ENCODE data around the gene PEAK3.

PEAK3 gene

DNA sequence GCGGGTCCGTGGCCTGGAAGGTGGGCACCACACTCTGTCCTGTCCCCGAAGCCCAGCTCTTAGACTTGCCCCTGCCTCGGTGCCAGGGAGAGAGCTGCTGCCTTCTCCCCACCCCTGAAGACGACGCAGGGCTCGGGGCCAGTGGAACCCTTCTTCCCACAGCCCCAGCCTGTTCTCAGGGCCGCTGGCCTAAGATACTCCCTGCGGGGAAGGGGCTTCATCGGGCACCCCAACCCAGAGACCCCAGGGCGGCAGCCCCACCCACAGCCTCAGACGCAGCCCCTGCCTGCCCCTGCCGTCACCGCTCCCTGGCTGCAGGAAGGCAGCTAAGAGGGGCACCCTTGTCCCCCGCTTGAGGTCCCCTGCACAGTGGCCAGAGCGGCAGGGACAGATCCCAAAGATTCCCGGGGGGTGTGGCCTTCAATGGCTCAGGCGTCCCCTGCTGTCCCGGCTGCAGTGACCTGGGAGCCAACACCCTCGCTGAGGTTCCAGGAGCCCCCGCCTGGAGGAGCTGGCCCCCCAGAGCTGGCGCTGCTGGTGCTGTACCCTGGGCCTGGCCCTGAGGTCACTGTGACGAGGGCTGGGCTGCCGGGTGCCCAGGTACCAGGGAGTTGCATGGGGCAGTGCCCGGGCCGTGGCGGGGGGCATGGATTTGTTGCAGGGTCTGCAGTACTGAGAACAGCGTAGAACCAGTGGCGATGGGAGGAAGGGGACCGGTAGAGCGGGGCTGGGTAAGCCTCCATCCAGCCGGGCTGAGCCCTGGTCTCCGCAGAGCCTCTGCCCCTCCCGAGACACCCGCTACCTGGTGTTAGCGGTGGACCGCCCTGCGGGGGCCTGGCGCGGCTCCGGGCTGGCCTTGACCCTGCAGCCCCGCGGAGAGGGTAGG is 31.9 kb downstream of the PEAK3 start:
- no peak for DNase-seq (ENCODE audit: low read depth, low spot score)

DNA sequence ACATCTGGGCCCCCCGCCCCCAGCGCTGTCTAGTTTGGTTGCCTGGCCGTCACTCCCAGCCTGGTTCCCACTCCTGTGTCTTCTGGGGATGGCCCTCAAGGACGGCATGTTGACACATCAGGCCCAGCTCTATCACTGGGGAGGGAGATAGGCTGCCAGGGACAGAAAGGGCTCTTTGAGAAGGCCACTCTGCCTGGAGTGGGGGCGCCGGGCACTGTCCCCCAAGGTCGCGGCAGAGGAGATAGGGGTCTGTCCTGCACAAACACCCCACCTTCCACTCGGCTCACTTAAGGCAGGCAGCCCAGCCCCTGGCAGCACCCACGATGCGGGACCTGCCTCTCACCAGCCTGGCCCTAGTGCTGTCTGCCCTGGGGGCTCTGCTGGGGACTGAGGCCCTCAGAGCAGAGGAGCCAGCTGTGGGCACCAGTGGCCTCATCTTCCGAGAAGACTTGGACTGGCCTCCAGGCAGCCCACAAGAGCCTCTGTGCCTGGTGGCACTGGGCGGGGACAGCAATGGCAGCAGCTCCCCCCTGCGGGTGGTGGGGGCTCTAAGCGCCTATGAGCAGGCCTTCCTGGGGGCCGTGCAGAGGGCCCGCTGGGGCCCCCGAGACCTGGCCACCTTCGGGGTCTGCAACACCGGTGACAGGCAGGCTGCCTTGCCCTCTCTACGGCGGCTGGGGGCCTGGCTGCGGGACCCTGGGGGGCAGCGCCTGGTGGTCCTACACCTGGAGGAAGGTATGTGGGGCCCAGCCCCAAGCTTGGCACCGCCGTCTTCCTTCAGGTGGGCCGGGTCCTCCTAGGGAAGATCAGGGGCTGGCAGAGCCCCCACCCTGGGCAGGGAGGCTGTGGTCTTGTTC is 32.7 kb downstream of the PEAK3 start, which contains the start of gene AMH:
AMH (plus strand) TSS at position 314 of the 857 bp plus-strand sequence; CDS start at position 324, 10 bp downstream.
- DNase-seq (ENCODE audit: low read depth, low spot score) = no peak

DNA sequence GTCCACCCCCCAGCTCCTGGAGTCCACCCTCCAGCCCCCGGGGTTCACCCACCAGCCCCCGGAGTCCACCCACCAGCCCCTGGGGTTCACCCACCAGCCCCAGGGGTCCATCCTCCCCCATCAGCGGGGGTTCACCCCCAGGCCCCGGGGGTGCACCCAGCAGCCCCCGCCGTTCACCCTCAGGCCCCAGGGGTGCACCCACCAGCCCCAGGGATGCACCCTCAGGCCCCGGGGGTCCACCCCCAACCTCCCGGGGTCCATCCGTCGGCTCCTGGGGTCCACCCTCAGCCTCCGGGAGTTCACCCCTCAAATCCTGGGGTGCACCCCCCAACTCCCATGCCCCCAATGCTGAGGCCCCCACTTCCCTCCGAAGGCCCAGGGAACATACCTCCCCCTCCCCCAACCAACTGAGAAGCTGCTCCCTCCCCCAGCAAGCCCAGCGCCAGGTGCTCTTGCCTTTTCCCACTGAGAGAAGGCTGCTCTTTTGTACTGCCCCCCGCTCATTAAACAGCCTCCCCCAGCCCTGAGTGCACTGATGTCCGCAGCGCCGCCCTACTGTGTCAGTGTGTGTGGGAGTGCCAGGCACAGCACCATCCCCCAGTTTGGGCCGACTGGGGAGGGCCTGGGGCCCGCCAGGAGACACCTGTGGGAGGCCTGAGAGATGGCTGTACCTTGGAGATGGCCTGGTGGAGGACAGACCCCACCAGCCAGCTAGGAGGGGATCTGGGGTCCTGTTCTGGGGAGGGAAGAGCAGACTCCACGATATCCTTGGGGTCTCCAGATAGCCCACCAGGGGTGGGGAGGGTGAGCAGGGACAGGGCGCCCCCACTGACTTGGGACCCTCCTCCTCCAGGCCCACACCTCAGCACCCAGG is 33.6 kb downstream of the PEAK3 start:
- no peak for DNase-seq (ENCODE audit: low read depth, low spot score)

DNA sequence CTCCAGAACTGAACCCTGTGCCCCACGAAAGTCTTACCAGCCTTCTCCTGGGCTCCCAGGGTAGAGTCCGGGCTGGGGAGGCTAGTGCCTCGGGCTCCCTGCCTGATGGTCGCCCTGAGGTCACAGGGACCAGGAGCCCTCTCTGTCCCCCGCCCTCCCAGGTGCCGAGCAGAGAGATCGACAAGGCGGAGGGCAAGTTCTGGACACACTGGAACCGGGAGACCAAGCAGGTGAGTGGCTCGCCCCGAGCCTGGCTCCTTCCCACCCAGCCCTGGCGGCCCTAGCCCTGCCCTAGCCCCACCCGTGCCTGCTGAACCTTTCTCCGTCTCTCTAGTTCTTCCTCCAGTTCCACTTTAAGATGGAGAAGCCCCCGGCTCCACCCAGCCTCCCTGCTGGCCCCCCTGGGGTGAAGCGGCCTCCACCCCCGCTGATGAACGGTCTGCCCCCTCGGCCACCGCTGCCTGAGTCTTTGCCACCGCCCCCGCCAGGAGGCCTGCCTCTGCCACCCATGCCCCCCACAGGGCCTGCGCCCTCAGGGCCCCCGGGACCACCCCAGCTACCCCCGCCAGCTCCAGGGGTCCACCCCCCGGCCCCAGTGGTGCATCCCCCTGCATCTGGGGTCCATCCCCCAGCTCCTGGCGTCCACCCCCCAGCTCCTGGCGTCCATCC is 34.4 kb downstream of the PEAK3 start:
- DNase-seq (ENCODE audit: low read depth, low spot score) = no peak

GRCh38 chr19:2246801-2247361 is 35.1 kb downstream of the PEAK3 start:
- DNase-seq (ENCODE audit: low read depth, low spot score) = no peak

- DNase-seq (ENCODE audit: low read depth, low spot score) = no peak
Observed at GRCh38 chr19:2246014-2246620, 35.9 kb downstream of the PEAK3 start.

GRCh38 chr19:2245273-2245672 is 36.7 kb downstream of the PEAK3 start:
- DNase-seq (ENCODE audit: low read depth, low spot score) = no peak

GRCh38 chr19:2244486-2244885 is 37.5 kb downstream of the PEAK3 start:
- DNase-seq (ENCODE audit: low read depth, low spot score) = no peak

- DNase-seq (ENCODE audit: low read depth, low spot score) = no peak
Observed at GRCh38 chr19:2244125-2244411, 37.9 kb downstream of the PEAK3 start.

DNA sequence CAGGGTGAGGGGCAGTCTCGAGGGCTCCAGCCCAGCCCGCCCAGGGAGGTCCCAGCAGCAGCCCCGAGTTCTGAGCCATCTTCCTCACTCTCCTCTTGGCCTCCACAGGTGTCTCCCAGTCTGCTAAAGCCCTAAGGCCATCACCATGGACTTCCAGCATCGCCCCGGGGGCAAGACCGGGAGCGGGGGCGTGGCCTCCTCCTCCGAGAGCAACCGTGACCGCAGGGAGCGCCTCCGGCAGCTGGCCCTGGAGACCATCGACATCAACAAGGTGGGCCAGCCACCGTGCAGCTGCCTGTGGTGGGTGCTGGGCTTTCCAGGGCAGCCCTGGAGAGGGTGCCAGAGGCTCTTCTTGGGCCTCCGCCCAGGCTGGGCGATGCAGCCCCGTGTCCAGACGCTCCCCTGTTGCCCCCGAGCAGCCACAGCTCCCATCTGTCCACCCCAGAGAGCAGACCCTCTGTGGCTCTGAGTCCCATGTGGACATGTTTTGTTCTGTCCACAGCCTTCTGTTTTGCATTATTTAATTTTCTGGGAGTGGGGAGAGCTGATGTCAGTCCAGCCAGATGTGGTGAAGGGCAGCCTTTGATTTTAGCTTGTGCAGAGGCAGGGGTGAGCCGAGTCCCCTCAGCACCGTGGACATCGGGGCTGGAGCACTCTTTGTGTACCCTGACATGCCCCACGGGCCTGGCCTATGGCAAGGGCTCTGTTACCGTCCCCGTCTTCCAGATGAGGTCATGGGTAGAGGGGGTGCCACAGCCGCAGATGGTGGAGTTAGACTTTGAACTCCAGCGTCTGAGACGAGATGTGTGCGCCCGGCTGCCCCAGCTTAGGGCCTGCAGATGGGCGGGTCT is 38.5 kb downstream of the PEAK3 start:
- DNase-seq (ENCODE audit: low read depth, low spot score) = no peak

DNA sequence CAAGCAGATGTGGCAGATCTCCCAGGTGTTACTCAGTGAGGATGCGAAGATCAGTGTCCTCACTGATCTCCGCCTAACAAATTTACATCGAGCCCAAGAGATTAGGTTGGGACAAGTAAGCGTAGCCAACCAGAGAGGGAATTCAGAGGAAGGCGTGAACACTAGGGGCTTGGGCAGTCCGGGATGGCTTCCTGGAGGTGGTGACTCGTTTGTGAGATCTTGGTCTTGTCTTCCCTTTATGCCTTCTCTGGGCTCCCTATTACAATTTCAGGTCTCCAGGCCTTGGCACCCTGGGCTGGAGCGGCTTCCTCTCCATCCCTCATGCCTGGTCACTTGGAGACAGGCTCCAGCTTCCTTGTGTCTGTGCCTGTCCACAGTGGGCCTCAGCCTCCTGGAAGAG is 39.2 kb downstream of the PEAK3 start:
- DNase-seq (ENCODE audit: low read depth, low spot score) = no peak

- no peak for DNase-seq (ENCODE audit: low read depth, low spot score)
Observed at GRCh38 chr19:2242092-2242537, 39.9 kb downstream of the PEAK3 start.

GRCh38 chr19:2240881-2241760 is 40.9 kb downstream of the PEAK3 start:
- no peak for DNase-seq (ENCODE audit: low read depth, low spot score)

GRCh38 chr19:2239771-2240770 is 41.9 kb downstream of the PEAK3 start:
- no peak for DNase-seq (ENCODE audit: low read depth, low spot score)

DNA sequence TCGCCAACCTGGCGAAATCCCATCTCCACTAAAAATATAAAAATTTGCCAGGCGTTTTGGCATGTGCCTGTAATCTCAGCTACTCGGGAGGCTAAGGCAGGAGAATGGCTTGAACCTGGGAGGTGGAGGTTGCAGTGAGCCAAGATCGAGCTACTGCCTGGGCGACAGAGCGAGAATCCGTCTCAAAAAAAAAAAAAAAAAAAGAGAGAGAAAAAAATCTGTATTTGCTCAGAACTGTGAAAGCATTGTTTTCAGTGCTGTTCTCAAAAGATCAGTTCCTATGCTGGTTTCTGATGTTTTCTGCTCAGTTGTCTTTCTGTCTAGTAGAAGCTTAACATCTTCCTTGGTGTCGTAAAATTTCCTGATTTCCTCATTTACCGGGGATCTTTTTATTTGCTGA is 42.8 kb downstream of the PEAK3 start:
- DNase-seq (ENCODE audit: low read depth, low spot score) = no peak

DNA sequence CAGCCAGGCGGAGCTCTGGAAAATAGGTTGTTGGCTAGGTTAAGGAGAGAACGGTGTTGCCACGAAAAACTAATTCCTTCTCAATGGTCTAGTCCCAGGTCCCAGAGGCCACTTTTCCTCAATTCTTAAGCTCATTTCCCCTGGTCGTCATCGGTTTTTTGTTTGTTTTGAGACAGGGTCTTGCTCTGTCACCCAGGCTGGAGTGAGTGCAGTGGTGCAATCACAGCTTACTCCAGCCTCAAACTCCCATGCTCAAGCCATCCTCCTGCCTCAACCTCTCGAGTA is 44.2 kb downstream of the PEAK3 start:
- no peak for DNase-seq (ENCODE audit: low read depth, low spot score)

DNA sequence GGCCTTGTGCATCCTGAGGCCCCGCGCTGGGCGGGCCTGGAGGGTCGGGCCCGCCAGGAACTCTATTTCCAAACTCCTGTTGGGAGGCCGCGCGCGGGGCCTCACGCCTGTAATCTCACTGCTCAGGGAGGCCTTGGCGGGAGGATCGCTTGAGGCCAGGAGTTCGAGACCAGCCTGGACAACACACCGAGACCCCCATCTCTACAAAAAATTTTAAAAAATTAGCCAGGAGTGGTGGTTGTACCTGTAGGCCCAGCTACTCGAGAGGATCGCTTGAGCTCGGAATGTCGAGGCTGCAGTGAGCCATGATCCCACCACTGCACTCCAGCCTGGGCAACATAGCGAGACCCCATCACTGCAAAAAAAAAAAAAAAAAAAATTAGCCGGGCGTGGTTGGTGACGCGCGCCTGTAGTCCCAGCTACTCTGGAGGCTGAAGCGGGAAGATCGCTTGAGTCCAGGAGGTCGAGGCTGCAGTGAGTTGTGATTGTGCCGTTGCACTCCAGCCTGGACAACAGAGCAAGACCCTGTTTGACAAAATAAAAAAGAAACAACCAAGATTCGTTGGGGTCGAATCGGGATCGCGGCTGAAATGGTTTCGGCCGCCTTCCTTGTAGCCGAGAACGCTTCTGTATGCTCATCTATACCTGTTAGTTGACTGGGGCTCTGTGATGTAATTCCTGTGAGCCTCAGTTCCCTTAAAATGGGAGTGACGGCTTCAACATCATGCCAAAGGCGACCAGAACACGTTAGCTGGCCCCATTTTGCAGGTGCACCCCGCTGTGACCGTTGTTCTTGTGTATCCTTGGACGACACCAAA is 44.7 kb downstream of the PEAK3 start:
- no peak for DNase-seq (ENCODE audit: low read depth, low spot score)
